Uterus (tissue), 4 donors: ENCODE measurements around the gene CST7. TPM values are rescaled to one million over a fixed set of nuclear protein-coding genes. Genes with fewer than 3 reads are reported as not detected.

Source experiments
- DNase-seq, 2 donors: peaks; one replicate each; pipeline ENCODE4 v3.0.0-alpha.2; 2019 to 2020
- H3K27ac ChIP-seq, 2 donors: fragments of 200-600 bp; sonication (generic); 1 replicate in 1 of 2; 2 replicates in 1 of 2; pipeline ENCODE4 v1.5.1; 2016 to 2018
- H3K27me3 ChIP-seq, 2 donors: fragments of 200-600 bp; sonication (generic); one replicate each; pipeline ENCODE4 v1.5.1; 2018 to 2019; ENCODE audit warnings: control low read depth in 1 of 2
- H3K36me3 ChIP-seq, 2 donors: fragments of 200-600 bp; sonication (generic); one replicate each; pipeline ENCODE4 v1.5.1; 2019; ENCODE audit warnings: control low read depth in 1 of 2
- H3K4me1 ChIP-seq, 2 donors: fragments of 200-600 bp; sonication (generic); one replicate each; pipeline ENCODE4 v1.5.1; 2018 to 2019; ENCODE audit warnings: control low read depth in 1 of 2
- H3K4me3 ChIP-seq, 2 donors: fragments of 200-600 bp; sonication (generic); 1 replicate in 1 of 2; 2 replicates in 1 of 2; pipeline ENCODE4 v1.5.1; 2018 to 2019; ENCODE audit warnings: mild to moderate bottlenecking in 1 of 2
- H3K9me3 ChIP-seq, 2 donors: fragments of 200-600 bp; sonication (generic); one replicate each; pipeline ENCODE4 v1.5.1; 2019; ENCODE audit warnings: control low read depth in 1 of 2
- POLR2A ChIP-seq, 2 donors: fragments of 450-650 bp; IDR thresholded peaks; one replicate each; pipeline ENCODE4 v1.6.1; 2016; ENCODE audit warnings: antibody characterized with exemption in 2 of 2, mild to moderate bottlenecking in 1 of 2, moderate library complexity in 1 of 2
- intact Hi-C: fragments of 100-400 bp; cut with DNase I; formaldehyde crosslinking; loops from one replicate; pipeline ENCODE4 v1.15.1; 2023; ENCODE audit warnings: low total_unique reads
- total RNA-seq, 4 donors: library from RNA; depleted of rRNA in 3 of 4; stranded (reverse); fragments of >200 nt in 3 of 4; gene quantifications; one replicate each; pipeline versions ENCODE4 v1.1.0 to v1.2.4, GENCODE V29; 2014 to 2023
- TF ChIP-seq, protein P1 (sequence below), 4 experiments: fragments of 200-600 bp in 2 of 4; fragments of 450-650 bp in 2 of 4; sonication (generic) in 2 of 4; IDR thresholded peaks; one replicate each; pipeline ENCODE4 v1.5.1; 2016 to 2019; ENCODE audit warnings: antibody characterized with exemption in 4 of 4, mild to moderate bottlenecking in 2 of 4, moderate library complexity in 1 of 4
- donor health status: DM: yes; HTN: yes; CAD: no.

CST7 gene
- total RNA-seq, 4 donors from 2014 or later = 0.97 to 1.8 (median 1.2) TPM; not detected in 1

DNA sequence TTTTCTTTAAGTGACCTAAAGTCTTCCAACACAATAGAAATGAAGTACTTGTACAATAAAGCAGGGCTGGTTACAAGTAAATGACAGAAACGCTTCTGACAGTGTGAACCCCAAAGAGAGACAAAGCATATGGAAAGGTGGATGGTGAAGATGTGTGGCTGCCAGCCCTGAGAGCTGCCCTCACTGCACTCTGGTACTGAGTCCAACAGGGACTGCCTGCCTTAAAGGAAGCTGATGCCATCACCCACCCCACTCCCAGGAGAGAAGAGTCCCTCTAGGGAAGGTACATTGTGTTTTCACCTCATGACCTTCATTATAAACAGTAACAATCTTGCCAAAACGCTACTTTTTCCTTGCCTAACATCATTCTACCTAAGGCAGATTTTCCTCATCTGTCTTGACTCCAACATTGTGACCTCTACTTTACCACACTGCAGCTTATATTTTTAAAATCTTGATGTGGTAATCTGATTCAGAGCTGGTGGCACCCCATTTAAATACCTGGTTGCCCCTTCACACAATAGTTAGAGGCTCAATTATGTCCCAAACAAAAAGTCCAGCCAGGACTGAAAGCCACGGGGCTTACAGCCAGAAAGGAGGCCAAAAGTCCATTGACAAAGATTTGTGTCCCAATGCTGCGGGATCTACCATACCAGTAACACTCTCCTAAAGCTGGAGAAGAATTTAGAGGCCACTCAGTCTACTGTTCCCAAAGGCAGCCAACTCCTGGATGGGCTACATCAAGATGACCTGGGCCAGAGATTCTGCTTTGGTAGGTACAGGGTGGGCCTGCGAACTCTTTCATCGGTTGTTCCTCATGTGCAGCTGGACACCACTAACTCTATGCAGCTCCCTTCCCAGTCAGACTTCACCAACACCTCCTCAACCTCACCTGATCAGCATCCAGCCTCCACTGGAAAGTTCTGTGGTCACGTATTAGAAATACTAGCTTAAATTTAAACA is 39.1 kb downstream of the CST7 start:
- no peak for DNase-seq
- no peaks in the 10 kb centered on the region for H3K9me3 ChIP-seq
- TF ChIP-seq, protein P1, sequence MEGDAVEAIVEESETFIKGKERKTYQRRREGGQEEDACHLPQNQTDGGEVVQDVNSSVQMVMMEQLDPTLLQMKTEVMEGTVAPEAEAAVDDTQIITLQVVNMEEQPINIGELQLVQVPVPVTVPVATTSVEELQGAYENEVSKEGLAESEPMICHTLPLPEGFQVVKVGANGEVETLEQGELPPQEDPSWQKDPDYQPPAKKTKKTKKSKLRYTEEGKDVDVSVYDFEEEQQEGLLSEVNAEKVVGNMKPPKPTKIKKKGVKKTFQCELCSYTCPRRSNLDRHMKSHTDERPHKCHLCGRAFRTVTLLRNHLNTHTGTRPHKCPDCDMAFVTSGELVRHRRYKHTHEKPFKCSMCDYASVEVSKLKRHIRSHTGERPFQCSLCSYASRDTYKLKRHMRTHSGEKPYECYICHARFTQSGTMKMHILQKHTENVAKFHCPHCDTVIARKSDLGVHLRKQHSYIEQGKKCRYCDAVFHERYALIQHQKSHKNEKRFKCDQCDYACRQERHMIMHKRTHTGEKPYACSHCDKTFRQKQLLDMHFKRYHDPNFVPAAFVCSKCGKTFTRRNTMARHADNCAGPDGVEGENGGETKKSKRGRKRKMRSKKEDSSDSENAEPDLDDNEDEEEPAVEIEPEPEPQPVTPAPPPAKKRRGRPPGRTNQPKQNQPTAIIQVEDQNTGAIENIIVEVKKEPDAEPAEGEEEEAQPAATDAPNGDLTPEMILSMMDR (IDR thresholded peaks at IDR 0.05) = no peak
- no peak for TF ChIP-seq POLR2A (IDR thresholded peaks at IDR 0.05)
- H3K27ac ChIP-seq = no peak overlapping the region
- no peaks in the 10 kb centered on the region for H3K36me3 ChIP-seq
- H3K4me1 ChIP-seq = peaks cover 0 to 9% of the 10 kb centered on the region in 2 donors
- intact Hi-C loops = no loop called here
- H3K4me3 ChIP-seq = no peak overlapping the region
- H3K27me3 ChIP-seq = no peaks in the 10 kb centered on the region

DNA sequence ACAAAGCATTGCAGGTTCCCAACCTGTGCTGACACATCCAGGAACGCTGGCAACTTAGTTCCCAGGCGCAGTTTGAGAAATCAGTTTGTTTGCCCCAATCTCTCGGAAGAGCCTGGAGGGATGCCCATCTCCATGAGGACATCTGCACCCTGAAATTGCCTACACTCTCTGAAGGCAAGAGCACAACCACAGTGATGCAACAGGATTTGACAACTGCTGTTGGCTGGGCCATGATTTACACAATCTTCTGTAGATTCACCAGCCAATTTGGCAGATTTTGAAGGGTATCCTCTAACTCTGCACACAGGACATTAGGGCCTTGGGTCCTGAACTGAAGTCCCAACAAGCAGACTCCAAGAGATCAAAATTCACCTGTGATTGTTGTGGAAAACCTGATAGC is 40.1 kb downstream of the CST7 start:
- no peaks in the 10 kb centered on the region for H3K9me3 ChIP-seq
- TF ChIP-seq POLR2A (IDR thresholded peaks at IDR 0.05) = no peak
- TF ChIP-seq, protein P1 (IDR thresholded peaks at IDR 0.05) = no peak
- no peak overlapping the region for H3K4me3 ChIP-seq
- H3K36me3 ChIP-seq = no peaks in the 10 kb centered on the region
- H3K27me3 ChIP-seq = no peaks in the 10 kb centered on the region
- peaks cover 0 to 9% of the 10 kb centered on the region in 2 donors for H3K4me1 ChIP-seq
- DNase-seq = no peak
- no peak overlapping the region for H3K27ac ChIP-seq
- intact Hi-C loops = no loop called here

DNA sequence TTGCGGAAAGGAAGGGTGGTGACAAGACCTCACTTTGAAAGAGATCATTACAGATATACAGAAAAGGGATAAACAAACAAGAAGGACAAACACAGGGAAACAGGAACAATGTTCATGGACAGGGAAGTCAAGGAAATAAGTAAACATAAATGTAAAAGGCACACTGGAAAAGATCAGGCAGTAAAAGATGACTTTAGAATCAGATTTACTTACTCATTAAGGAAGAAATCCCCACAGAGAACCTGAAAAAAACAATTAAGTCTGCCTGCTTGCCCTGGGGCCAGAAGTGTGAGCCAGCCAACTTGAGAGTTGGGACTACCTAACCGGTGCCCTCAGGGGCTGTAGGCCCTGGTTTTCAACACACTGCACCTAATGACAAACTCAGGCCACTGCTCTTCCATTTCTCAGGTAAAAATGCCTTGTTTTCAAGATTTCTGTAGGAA is 41.8 kb downstream of the CST7 start:
- DNase-seq = no peak
- H3K4me3 ChIP-seq = no peak overlapping the region
- TF ChIP-seq POLR2A (IDR thresholded peaks at IDR 0.05) = no peak
- TF ChIP-seq, protein P1 (IDR thresholded peaks at IDR 0.05) = no peak

DNA sequence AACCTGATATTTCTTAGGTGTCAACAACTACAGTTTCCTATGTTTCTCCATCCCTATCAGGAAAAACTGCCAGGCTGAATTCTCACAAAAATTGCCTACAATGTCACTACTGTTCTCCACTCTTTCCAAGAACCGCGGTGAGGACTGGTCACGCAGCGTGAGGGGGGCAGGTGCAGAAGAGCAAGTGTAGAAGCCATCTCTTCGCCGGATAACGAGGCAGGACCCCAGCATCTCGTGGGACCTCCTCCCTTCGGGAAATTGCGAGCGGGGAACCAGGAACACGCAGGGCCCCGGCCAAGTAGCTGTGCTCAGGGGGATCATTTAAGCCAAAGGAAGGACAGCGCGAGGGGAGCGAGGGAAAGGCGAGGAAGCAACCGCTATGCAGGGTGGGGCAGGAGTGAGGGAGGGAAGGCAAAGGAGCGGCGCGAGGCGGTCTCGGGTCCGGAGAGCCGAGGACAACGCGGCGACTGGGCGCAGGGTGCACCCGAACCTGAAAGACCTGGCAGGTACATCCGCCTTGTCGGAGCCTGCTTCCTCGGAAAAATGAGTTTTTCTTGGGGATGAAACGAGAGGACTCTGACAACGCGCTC is 42.9 kb downstream of the CST7 start:
- peak overlapping the region; percentile 90 to 94 for H3K27ac ChIP-seq
- no peaks in the 10 kb centered on the region for H3K27me3 ChIP-seq
- H3K4me3 ChIP-seq = peak overlapping the region; percentile 75 to 94
- TF ChIP-seq POLR2A (IDR thresholded peaks at IDR 0.05) = no peak
- TF ChIP-seq, protein P1 (IDR thresholded peaks at IDR 0.05) = no peak
- H3K4me1 ChIP-seq = peaks cover 0 to 13% of the 10 kb centered on the region in 2 donors
- DNase-seq = peak in 1 of 2 donors; percentile 30
- intact Hi-C loops = loop anchor here (10.0 kb wide), 1 partner anchor 403 kb away; the partner anchor contains the start of gene ABHD12
- H3K36me3 ChIP-seq = no peaks in the 10 kb centered on the region
- no peaks in the 10 kb centered on the region for H3K9me3 ChIP-seq

More for the DNA sequence above, 41.8 kb downstream of the CST7 start:
- H3K27ac ChIP-seq = no peak overlapping the region
- no peaks in the 10 kb centered on the region for H3K27me3 ChIP-seq
- intact Hi-C loops = loop anchor here (10.0 kb wide), 1 partner anchor 404 kb away; the partner anchor contains the start of gene ABHD12
- no peaks in the 10 kb centered on the region for H3K36me3 ChIP-seq
- no peaks in the 10 kb centered on the region for H3K9me3 ChIP-seq
- peaks cover 0 to 13% of the 10 kb centered on the region in 2 donors for H3K4me1 ChIP-seq
